Endothelial cell of umbilical vein (primary cell): Measurements from ENCODE around the gene CACNB3. TPM values are rescaled to one million over a fixed set of nuclear protein-coding genes. Genes with fewer than 3 reads are reported as not detected.

Experiments used
- BruUV-seq: library from RNA; stranded (reverse); fragments of 400-500 nt; replicated peaks from 2 replicates; lab custom pipeline; 2021; lab: Mats Ljungman, UMichigan
- CTCF ChIA-PET: fragments of 300-600, 350-600 bp; sonication (Branson Sonifier 250); formaldehyde crosslinking; loops from one replicate; lab custom pipeline; 2021; ENCODE audit warnings: antibody characterized with exemption, inconsistent platforms; lab: Charles Lee
- POLR2A ChIA-PET: fragments of 300-600, 350-600 bp; sonication (Branson Sonifier 250); formaldehyde crosslinking; loops from one replicate; lab custom pipeline; 2021; ENCODE audit warnings: antibody characterized with exemption, inconsistent platforms; lab: Charles Lee
- DNase-seq: peaks from one replicate; pipeline ENCODE4 v3.0.0-alpha.2; 2011; ENCODE audit warnings: low read depth, low spot score
- FAIRE-seq: peaks from 2 replicates; lab custom pipeline; 2011; peaks lifted over from hg19 to GRCh38; lab: Jason Lieb, UNC
- H2AFZ ChIP-seq: 2 replicates; pipeline ENCODE4 v1.6.0; 2012; ENCODE audit warnings: low read depth, low read length, control low read depth, inconsistent platforms
- H3K27ac ChIP-seq: 2 replicates; pipeline ENCODE4 v1.5.1; 2011; ENCODE audit warnings: low read depth, mild to moderate bottlenecking, control low read depth, low read length, moderate library complexity; ENCODE audit not compliant: insufficient read depth
- H3K27me3 ChIP-seq, 2 experiments: 2 replicates each; pipeline versions ENCODE4 v1.6.0 to v1.6.1; 2011; ENCODE audit warnings: low read length in 2 of 2, mixed read lengths in 1 of 2; ENCODE audit not compliant: control insufficient read depth in 2 of 2, insufficient read depth in 2 of 2
- H3K36me3 ChIP-seq, 2 experiments: 2 replicates in 1 of 2; 3 replicates in 1 of 2; pipeline ENCODE4 v1.5.1; 2011; ENCODE audit warnings: low read length in 2 of 2, mild to moderate bottlenecking in 1 of 2, moderate library complexity in 1 of 2; ENCODE audit not compliant: control insufficient read depth in 2 of 2, insufficient read depth in 2 of 2; ENCODE audit errors: extremely low read depth in 1 of 2
- H3K4me1 ChIP-seq: 3 replicates; pipeline ENCODE4 v1.5.1; 2011; ENCODE audit warnings: mild to moderate bottlenecking, low read length; ENCODE audit not compliant: control insufficient read depth, insufficient read depth; ENCODE audit errors: extremely low read depth
- H3K4me2 ChIP-seq: 2 replicates; pipeline ENCODE4 v1.6.1; 2011; ENCODE audit warnings: low read length, control low read depth, mixed read lengths; ENCODE audit not compliant: insufficient read depth
- H3K4me3 ChIP-seq, 3 experiments: fragments of 200-600 bp in 1 of 3; sonication (generic), shearing (Covaris generic) in 1 of 3; replicated peaks in 1 of 3; 2 replicates each; pipeline ENCODE4 v1.5.1; 2011 to 2016; ENCODE audit warnings: control low read depth in 3 of 3, low read length in 3 of 3, mild to moderate bottlenecking in 2 of 3, inconsistent platforms in 1 of 3, low read depth in 1 of 3, moderate library complexity in 1 of 3; ENCODE audit not compliant: insufficient read depth in 1 of 3
- H3K79me2 ChIP-seq: 2 replicates; pipeline ENCODE4 v1.6.0; 2012; ENCODE audit warnings: low read length, inconsistent platforms; ENCODE audit not compliant: control insufficient read depth, insufficient read depth
- H3K9ac ChIP-seq: replicated peaks from 2 replicates; pipeline ENCODE3; 2011; ENCODE audit warnings: low read length, control low read depth; ENCODE audit not compliant: insufficient read depth; ENCODE audit errors: extremely low read depth
- H3K9me1 ChIP-seq: replicated peaks from 3 replicates; pipeline ENCODE4 v1.6.0; 2011; ENCODE audit warnings: mild to moderate bottlenecking, low read length; ENCODE audit not compliant: control insufficient read depth, insufficient read depth; ENCODE audit errors: extremely low read depth
- H3K9me3 ChIP-seq: replicated peaks from 2 replicates; pipeline ENCODE4 v1.5.1; 2012; ENCODE audit warnings: low read length, inconsistent platforms; ENCODE audit not compliant: control insufficient read depth, insufficient read depth
- H4K20me1 ChIP-seq: replicated peaks from 2 replicates; pipeline ENCODE3; 2011; ENCODE audit warnings: mild to moderate bottlenecking, low read length; ENCODE audit not compliant: control insufficient read depth, insufficient read depth; ENCODE audit errors: extremely low read depth
- FOS ChIP-seq: IDR thresholded peaks from 2 replicates; pipeline ENCODE4 v1.6.1; 2011; ENCODE audit warnings: mild to moderate bottlenecking, low read length, moderate library complexity, borderline replicate concordance; ENCODE audit not compliant: insufficient read depth
- GATA2 ChIP-seq: IDR thresholded peaks from 2 replicates; pipeline ENCODE4 v1.7.0; 2011; ENCODE audit warnings: low read depth, mild to moderate bottlenecking, moderate library complexity, mixed read lengths, low read length; ENCODE audit not compliant: insufficient read length, insufficient read depth
- JUN ChIP-seq: IDR thresholded peaks from 2 replicates; pipeline ENCODE4 v1.6.1; 2011; ENCODE audit warnings: borderline replicate concordance, low read depth; ENCODE audit not compliant: insufficient read length, insufficient read depth
- MYC ChIP-seq: IDR thresholded peaks from one replicate; pipeline ENCODE4 v1.6.1; 2011; ENCODE audit warnings: mild to moderate bottlenecking, low read depth, low read length
- POLR2A ChIP-seq: IDR thresholded peaks from 2 replicates; pipeline ENCODE4 v1.6.1; 2012; ENCODE audit warnings: low read depth, mild to moderate bottlenecking, control low read depth, low read length
- POLR2AphosphoS5 ChIP-seq: IDR thresholded peaks from 2 replicates; pipeline ENCODE4 v1.6.1; 2012; ENCODE audit warnings: low read depth, mild to moderate bottlenecking, control low read depth, low read length, moderate library complexity; ENCODE audit not compliant: insufficient read depth
- dilution Hi-C: fragments of 300-500 bp; cut with MboI; formaldehyde crosslinking; loops from one replicate; pipeline ENCODE4 v1.15.0; 2019; ENCODE audit warnings: low sequenced_read_pairs; ENCODE audit not compliant: extremely low pct_ligation_motif_present
- intact Hi-C: fragments of 100-400 bp; cut with micrococcal nuclease; formaldehyde crosslinking; loops from one replicate; pipeline ENCODE4 v1.10.0; 2022
- polyA plus RNA-seq, 4 experiments: library from polyadenylated mRNA; depleted of rRNA in 3 of 4; stranded (reverse) in 3 of 4; unstranded in 1 of 4; fragments of >200 nt; gene quantifications; 2 replicates each; pipeline versions ENCODE4 v1.2.1 to v1.2.3, GENCODE V29; 2011 to 2012; ENCODE audit warnings: missing spikeins in 1 of 4
- total RNA-seq: library from RNA; stranded (reverse); gene quantifications from 2 replicates; pipeline ENCODE4 v1.2.3, GENCODE V29; 2021
- TF ChIP-seq, protein P1 (sequence below): IDR thresholded peaks from 2 replicates; pipeline ENCODE4 v1.6.1; 2011; ENCODE audit not compliant: insufficient read depth, insufficient read length
- TF ChIP-seq, protein P2 (sequence below), 2 donors: IDR thresholded peaks; 1 replicate in 1 of 2; 2 replicates in 1 of 2; pipeline ENCODE4 v1.5.1; 2011; ENCODE audit warnings: low read length in 2 of 2, mild to moderate bottlenecking in 2 of 2, moderate library complexity in 2 of 2, control low read depth in 1 of 2, inconsistent platforms in 1 of 2, low read depth in 1 of 2; ENCODE audit not compliant: insufficient read depth in 1 of 2; ENCODE audit errors: extremely low read depth in 1 of 2

The CACNB3 gene
- total and polyA plus RNA-seq, 2 donors (not counting 3 experiments of a cell fraction or from before 2014, with no cell fraction given): 37.4 to 61.8 TPM

DNA sequence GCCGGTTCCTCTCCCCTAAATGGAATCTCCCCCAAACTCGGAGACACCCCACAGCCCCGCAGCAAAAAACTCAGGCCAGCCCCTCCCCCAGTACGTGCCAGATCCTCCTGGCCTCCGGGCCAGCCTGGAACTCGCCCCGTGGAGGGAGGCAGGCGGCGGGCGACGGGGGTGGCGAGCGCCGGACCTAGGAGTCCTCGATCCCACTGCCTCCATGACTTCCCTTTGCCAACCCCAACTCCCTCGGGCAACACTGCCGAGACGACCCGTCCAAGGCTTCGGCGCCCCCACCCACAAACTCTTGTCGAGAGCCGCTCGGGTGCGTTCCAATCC lies 29.8 kb upstream of the CACNB3 start:
- H3K4me2 ChIP-seq: peak overlapping the region; percentile 76
- dilution Hi-C loops (no loop called here), intact Hi-C loops (loop anchor here (1.0 to 2.0 kb wide), 2 partner anchors 8 to 72 kb away; partner anchors contain the start of gene CCNT1)
- no peak overlapping the region for H3K27ac ChIP-seq
- ChIA-PET CTCF (interaction anchor here (1.0 to 16.5 kb wide), 4 partner anchors 9 to 31 kb away, joined by 4 to 606 read pairs (median 12); no protein-coding TSS in a partner anchor), POLR2A (no interaction called here)
- BruUV-seq: no TSS peak
- H4K20me1 ChIP-seq: no peaks in the 10 kb centered on the region
- H3K27me3 ChIP-seq: no peaks in the 10 kb centered on the region
- DNase-seq (peak; percentile 12), FAIRE-seq (no peak)
- H3K36me3 ChIP-seq: no peaks in the 10 kb centered on the region
- H3K4me3 ChIP-seq: peak overlapping the region; percentile 58 to 84 (median 59)
- H3K9ac ChIP-seq: peak overlapping the region; percentile 70
- H2AFZ ChIP-seq: peak overlapping the region; percentile 66
- peaks cover 10% of the 10 kb centered on the region for H3K4me1 ChIP-seq
- no peaks in the 10 kb centered on the region for H3K9me3 ChIP-seq
- peaks cover 17% of the 10 kb centered on the region for H3K79me2 ChIP-seq
- TF ChIP-seq FOS (no peak), POLR2AphosphoS5 (no peak), GATA2 (no peak), JUN (no peak), POLR2A (no peak), MYC (no peak)
- TF ChIP-seq, protein P1, sequence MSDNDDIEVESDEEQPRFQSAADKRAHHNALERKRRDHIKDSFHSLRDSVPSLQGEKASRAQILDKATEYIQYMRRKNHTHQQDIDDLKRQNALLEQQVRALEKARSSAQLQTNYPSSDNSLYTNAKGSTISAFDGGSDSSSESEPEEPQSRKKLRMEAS: no peak
- TF ChIP-seq, protein P2, sequence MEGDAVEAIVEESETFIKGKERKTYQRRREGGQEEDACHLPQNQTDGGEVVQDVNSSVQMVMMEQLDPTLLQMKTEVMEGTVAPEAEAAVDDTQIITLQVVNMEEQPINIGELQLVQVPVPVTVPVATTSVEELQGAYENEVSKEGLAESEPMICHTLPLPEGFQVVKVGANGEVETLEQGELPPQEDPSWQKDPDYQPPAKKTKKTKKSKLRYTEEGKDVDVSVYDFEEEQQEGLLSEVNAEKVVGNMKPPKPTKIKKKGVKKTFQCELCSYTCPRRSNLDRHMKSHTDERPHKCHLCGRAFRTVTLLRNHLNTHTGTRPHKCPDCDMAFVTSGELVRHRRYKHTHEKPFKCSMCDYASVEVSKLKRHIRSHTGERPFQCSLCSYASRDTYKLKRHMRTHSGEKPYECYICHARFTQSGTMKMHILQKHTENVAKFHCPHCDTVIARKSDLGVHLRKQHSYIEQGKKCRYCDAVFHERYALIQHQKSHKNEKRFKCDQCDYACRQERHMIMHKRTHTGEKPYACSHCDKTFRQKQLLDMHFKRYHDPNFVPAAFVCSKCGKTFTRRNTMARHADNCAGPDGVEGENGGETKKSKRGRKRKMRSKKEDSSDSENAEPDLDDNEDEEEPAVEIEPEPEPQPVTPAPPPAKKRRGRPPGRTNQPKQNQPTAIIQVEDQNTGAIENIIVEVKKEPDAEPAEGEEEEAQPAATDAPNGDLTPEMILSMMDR (IDR thresholded peaks at IDR 0.05; ENCODE audit: extremely low read depth in 1 of 2, insufficient read depth in 1 of 2, low read depth in 1 of 2, low read length in 2 of 2): no peak
- H3K9me1 ChIP-seq: no peaks in the 10 kb centered on the region
